ENCODE measurements around the gene CCT6A.
"Not testable (repeated sequence)": the region's sequence is repeated elsewhere in the genome, so short reads cannot be mapped to it uniquely, and the experiment has no call there.

CCT6A gene

GRCh38 chr7:56030340-56030739, 21.2 kb upstream of the CCT6A start:
- 0 out of 2 replicates have a peak, but pooled peaks cover 9% of the 10 kb centered on the region for H3K79me2 ChIP-seq (ENCODE audit: insufficient read depth, low read length)
- H3K9me2 ChIP-seq (replicated peaks; ENCODE audit: insufficient read depth, low read length), result no peaks in the 10 kb centered on the region
- H3F3A ChIP-seq (ENCODE audit: insufficient read depth), result peaks cover 10% of the 10 kb centered on the region; the same call in 1 of the 2 replicates
- no peak overlapping the region for H3K9ac ChIP-seq (ENCODE audit: low read length)
- H3K9me3 ChIP-seq (ENCODE audit: insufficient read depth, low read length), result no peaks in the 10 kb centered on the region
- H3K4me2 ChIP-seq (ENCODE audit: low read depth, low read length, poor library complexity, severe bottlenecking), result no peak overlapping the region
- no peaks in the 10 kb centered on the region for H3K27me3 ChIP-seq (ENCODE audit: low read length)
- H3K4me3 ChIP-seq (ENCODE audit: insufficient read depth, low read length, poor library complexity, severe bottlenecking), result no peak overlapping the region
- H2AFZ ChIP-seq (ENCODE audit: low read depth, low read length, severe bottlenecking), result no peak overlapping the region
- no peak for TF ChIP-seq EZH2phosphoT487 (conservative IDR thresholded peaks at IDR 0.05; ENCODE audit: low read length)
- no peak for TF ChIP-seq CTCF (IDR thresholded peaks at IDR 0.05; ENCODE audit: insufficient read depth, low read length, poor library complexity, severe bottlenecking)
- H4K20me1 ChIP-seq (ENCODE audit: low read depth, low read length), result no peaks in the 10 kb centered on the region
- H3K27ac ChIP-seq (ENCODE audit: low read depth, low read length), result no peak overlapping the region
- no peaks in the 10 kb centered on the region for H3K36me3 ChIP-seq (ENCODE audit: low read length)

- H3K9me3 ChIP-seq (ENCODE audit: insufficient read depth, low read length); H3K27ac ChIP-seq (ENCODE audit: low read depth, low read length); H2AFZ ChIP-seq (ENCODE audit: low read depth, low read length, severe bottlenecking); H3K4me3 ChIP-seq (ENCODE audit: insufficient read depth, low read length, poor library complexity, severe bottlenecking); H4K20me1 ChIP-seq (ENCODE audit: low read depth, low read length); H3K4me2 ChIP-seq (ENCODE audit: low read depth, low read length, poor library complexity, severe bottlenecking); H3K36me3 ChIP-seq (ENCODE audit: low read length); H3K9ac ChIP-seq (ENCODE audit: low read length); H3K27me3 ChIP-seq (ENCODE audit: low read length); H3K9me2 ChIP-seq (replicated peaks; ENCODE audit: insufficient read depth, low read length): not testable (repeated sequence)
- Histone ChIP-seq H3K79me2 (ENCODE audit: insufficient read depth, low read length) (0 out of 2 replicates have a peak, but pooled peaks cover 14% of the 10 kb centered on the region), H3F3A (ENCODE audit: insufficient read depth) (peaks cover 15% of the 10 kb centered on the region; the same call in 1 of the 2 replicates)
Measured at GRCh38 chr7:56031556-56031955, 20.0 kb upstream of the CCT6A start.

GRCh38 chr7:56032578-56032977, 19.0 kb upstream of the CCT6A start:
- peak overlapping the region; percentile 69 for H3K4me2 ChIP-seq (ENCODE audit: low read depth, low read length, poor library complexity, severe bottlenecking)
- H3K9me2 ChIP-seq (replicated peaks; ENCODE audit: insufficient read depth, low read length); H3K36me3 ChIP-seq (ENCODE audit: low read length); H3K9me3 ChIP-seq (ENCODE audit: insufficient read depth, low read length); H3K4me3 ChIP-seq (ENCODE audit: insufficient read depth, low read length, poor library complexity, severe bottlenecking); H3K27me3 ChIP-seq (ENCODE audit: low read length); H3K9ac ChIP-seq (ENCODE audit: low read length); H4K20me1 ChIP-seq (ENCODE audit: low read depth, low read length); H3K27ac ChIP-seq (ENCODE audit: low read depth, low read length); H2AFZ ChIP-seq (ENCODE audit: low read depth, low read length, severe bottlenecking): not testable (repeated sequence)
- H3K79me2 ChIP-seq (ENCODE audit: insufficient read depth, low read length), result 0 out of 2 replicates have a peak, but pooled peaks cover 14% of the 10 kb centered on the region
- H3F3A ChIP-seq (ENCODE audit: insufficient read depth), result peaks cover 15% of the 10 kb centered on the region; the same call in 1 of the 2 replicates

- H2AFZ ChIP-seq (ENCODE audit: low read depth, low read length, severe bottlenecking), result peak overlapping the region; percentile 99
Measured at GRCh38 chr7:56033671-56034432, 17.7 kb upstream of the CCT6A start.

More at GRCh38 chr7:56033671-56034432, 17.7 kb upstream of the CCT6A start:
- peaks cover 15% of the 10 kb centered on the region; the same call in 1 of the 2 replicates for H3F3A ChIP-seq (ENCODE audit: insufficient read depth)
- TF ChIP-seq EZH2phosphoT487 (conservative IDR thresholded peaks at IDR 0.05; ENCODE audit: low read length) (no peak), CTCF (IDR thresholded peaks at IDR 0.05; ENCODE audit: insufficient read depth, low read length, poor library complexity, severe bottlenecking) (no peak)
- H3K4me3 ChIP-seq (ENCODE audit: insufficient read depth, low read length, poor library complexity, severe bottlenecking), result peak overlapping the region; percentile 75
- no peaks in the 10 kb centered on the region for H4K20me1 ChIP-seq (ENCODE audit: low read depth, low read length)
- H3K9ac ChIP-seq (ENCODE audit: low read length), result peak overlapping the region; percentile 62
- H3K27ac ChIP-seq (ENCODE audit: low read depth, low read length), result peak overlapping the region; percentile 70
- H3K4me2 ChIP-seq (ENCODE audit: low read depth, low read length, poor library complexity, severe bottlenecking), result peak overlapping the region; percentile 69
- no peaks in the 10 kb centered on the region for H3K36me3 ChIP-seq (ENCODE audit: low read length)
- H3K27me3 ChIP-seq (ENCODE audit: low read length), result no peaks in the 10 kb centered on the region
- no peaks in the 10 kb centered on the region for H3K9me2 ChIP-seq (replicated peaks; ENCODE audit: insufficient read depth, low read length)
- H3K9me3 ChIP-seq (ENCODE audit: insufficient read depth, low read length), result no peaks in the 10 kb centered on the region
- H3K79me2 ChIP-seq (ENCODE audit: insufficient read depth, low read length), result 0 out of 2 replicates have a peak, but pooled peaks cover 14% of the 10 kb centered on the region

Measured in SU-DHL-6 (cell line).